Liver (tissue), 9 donors: ENCODE data around the gene APBB3. TPM values are rescaled to one million over a fixed set of nuclear protein-coding genes. Genes with fewer than 3 reads are reported as not detected.
A peak's percentile ranks its signal among the peaks of the same experiment; 100 is the strongest.

ENCODE experiments used
- DNase-seq: peaks from one replicate; pipeline ENCODE4 v3.0.0-alpha.2; 2017; ENCODE audit warnings: low spot score
- H3K27ac ChIP-seq, 2 donors: one replicate each; pipeline ENCODE4 v1.7.0; 2013; ENCODE audit warnings: inconsistent platforms in 2 of 2, low read length in 2 of 2, control low read depth in 1 of 2, low read depth in 1 of 2, mild to moderate bottlenecking in 1 of 2
- H3K27me3 ChIP-seq, 4 donors: one replicate each; pipeline versions ENCODE4 v1.6.1 to v1.7.0; 2013; ENCODE audit warnings: low read length in 3 of 4, inconsistent platforms in 1 of 4, mild to moderate bottlenecking in 1 of 4, moderate library complexity in 1 of 4; ENCODE audit not compliant: control insufficient read depth in 4 of 4, insufficient read depth in 4 of 4
- H3K36me3 ChIP-seq, 4 donors: one replicate each; pipeline versions ENCODE4 v1.6.1 to v1.7.0; 2013; ENCODE audit warnings: low read length in 3 of 4, mild to moderate bottlenecking in 3 of 4, low read depth in 1 of 4, moderate library complexity in 1 of 4; ENCODE audit not compliant: control insufficient read depth in 4 of 4, insufficient read depth in 3 of 4
- H3K4me1 ChIP-seq, 4 donors: one replicate each; pipeline versions ENCODE4 v1.6.1 to v1.7.0; 2013; ENCODE audit warnings: low read length in 3 of 4, mild to moderate bottlenecking in 3 of 4, moderate library complexity in 1 of 4; ENCODE audit not compliant: control insufficient read depth in 4 of 4, insufficient read depth in 4 of 4
- H3K4me3 ChIP-seq, 3 donors: one replicate each; pipeline versions ENCODE4 v1.6.1 to v1.7.0; 2013; ENCODE audit warnings: low read length in 3 of 3, control low read depth in 1 of 3, low read depth in 1 of 3, mild to moderate bottlenecking in 1 of 3
- H3K9ac ChIP-seq, 2 donors: one replicate each; pipeline ENCODE4 v1.7.0; 2013; ENCODE audit warnings: low read length in 2 of 2, mild to moderate bottlenecking in 2 of 2, moderate library complexity in 2 of 2, control low read depth in 1 of 2, low read depth in 1 of 2
- H3K9me3 ChIP-seq, 4 donors: one replicate each; pipeline versions ENCODE4 v1.6.1 to v1.7.0; 2013; ENCODE audit warnings: low read length in 3 of 4; ENCODE audit not compliant: control insufficient read depth in 4 of 4
- CTCF ChIP-seq: fragments of 150-350 bp; IDR thresholded peaks from 2 replicates; pipeline ENCODE4 v1.5.1; 2017; ENCODE audit warnings: improper control_type of control experiment, low read depth, low read length; ENCODE audit not compliant: missing input control
- EGR1 ChIP-seq, 2 donors: IDR thresholded peaks; 2 replicates each; pipeline ENCODE4 v1.6.1; 2016 to 2018; ENCODE audit warnings: antibody characterized with exemption in 2 of 2, low read depth in 2 of 2
- FOXA1 ChIP-seq: IDR thresholded peaks from 2 replicates; pipeline ENCODE4 v1.6.1; 2016; ENCODE audit warnings: antibody characterized with exemption
- FOXA2 ChIP-seq: IDR thresholded peaks from 2 replicates; pipeline ENCODE4 v1.6.1; 2016; ENCODE audit warnings: antibody characterized with exemption
- GABPA ChIP-seq, 2 donors: IDR thresholded peaks in 1 of 2; conservative IDR thresholded peaks in 1 of 2; 2 replicates each; pipeline ENCODE4 v1.6.1; 2016; ENCODE audit warnings: antibody characterized with exemption in 2 of 2, mild to moderate bottlenecking in 1 of 2, moderate library complexity in 1 of 2
- HNF4A ChIP-seq, 2 donors: conservative IDR thresholded peaks; 2 replicates each; pipeline ENCODE4 v1.6.1; 2016; ENCODE audit warnings: antibody characterized with exemption in 2 of 2, mild to moderate bottlenecking in 2 of 2
- HNF4G ChIP-seq: IDR thresholded peaks from 2 replicates; pipeline ENCODE4 v1.6.1; 2016; ENCODE audit warnings: antibody characterized with exemption
- JUND ChIP-seq, 2 donors: IDR thresholded peaks; 2 replicates each; pipeline ENCODE4 v1.6.1; 2016; ENCODE audit warnings: antibody characterized with exemption in 2 of 2
- MAX ChIP-seq: IDR thresholded peaks from 2 replicates; pipeline ENCODE4 v1.6.1; 2016; ENCODE audit warnings: antibody characterized with exemption
- NR2F2 ChIP-seq: IDR thresholded peaks from 2 replicates; pipeline ENCODE4 v1.6.1; 2016; ENCODE audit warnings: antibody characterized with exemption
- RAD21 ChIP-seq, 2 donors: IDR thresholded peaks; 2 replicates each; pipeline ENCODE4 v1.6.1; 2016; ENCODE audit warnings: antibody characterized with exemption in 2 of 2, mild to moderate bottlenecking in 2 of 2
- RXRA ChIP-seq, 2 donors: IDR thresholded peaks; 2 replicates each; pipeline ENCODE4 v1.6.1; 2017 to 2018; ENCODE audit warnings: antibody characterized with exemption in 2 of 2, mild to moderate bottlenecking in 1 of 2
- SP1 ChIP-seq: IDR thresholded peaks from 2 replicates; pipeline ENCODE4 v1.6.1; 2018; ENCODE audit warnings: antibody characterized with exemption, mild to moderate bottlenecking
- TAF1 ChIP-seq: conservative IDR thresholded peaks from 2 replicates; pipeline ENCODE4 v1.6.1; 2016; ENCODE audit warnings: antibody characterized with exemption, mild to moderate bottlenecking
- YY1 ChIP-seq: IDR thresholded peaks from 2 replicates; pipeline ENCODE4 v1.6.1; 2016; ENCODE audit warnings: antibody characterized with exemption, mild to moderate bottlenecking
- ZBTB33 ChIP-seq: IDR thresholded peaks from 2 replicates; pipeline ENCODE4 v1.6.1; 2016; ENCODE audit warnings: antibody characterized with exemption
- WGBS: extraction: QIAGEN DNeasy Blood & Tissue Kit; methylation state at CpG from one replicate; pipeline ENCODE4 v1.1.7; 2013; 5-methylcytosine and 5-hydroxymethylcytosine counted together
- polyA plus RNA-seq, 2 donors: library from polyadenylated mRNA; stranded (reverse) in 1 of 2; unstranded in 1 of 2; fragments of 200-250 nt in 1 of 2; fragments of >200 nt in 1 of 2; fragmentation: Nextera tagmentation in 1 of 2; extraction: Ambion mirVana in 1 of 2; gene quantifications; one replicate each; pipeline versions ENCODE4 v1.2.1 to v1.2.3, GENCODE V29; 2013 to 2015
- total RNA-seq, 2 donors: library from RNA; depleted of rRNA; stranded (reverse); fragments of >200 nt; gene quantifications; one replicate each; pipeline ENCODE4 v1.2.3, GENCODE V29; 2014
- TF ChIP-seq, protein P1 (sequence below): IDR thresholded peaks from 2 replicates; pipeline ENCODE4 v1.6.1; 2016; ENCODE audit warnings: antibody characterized with exemption
- TF ChIP-seq, protein P2 (sequence below): IDR thresholded peaks from 2 replicates; pipeline ENCODE4 v1.6.1; 2016; ENCODE audit warnings: antibody characterized with exemption, mild to moderate bottlenecking
- donor health status: healthy.
- donor health status: healthy.
- donor health status: healthy.
- donor health status: healthy.
- donor health status: healthy.

The APBB3 gene, protein sequence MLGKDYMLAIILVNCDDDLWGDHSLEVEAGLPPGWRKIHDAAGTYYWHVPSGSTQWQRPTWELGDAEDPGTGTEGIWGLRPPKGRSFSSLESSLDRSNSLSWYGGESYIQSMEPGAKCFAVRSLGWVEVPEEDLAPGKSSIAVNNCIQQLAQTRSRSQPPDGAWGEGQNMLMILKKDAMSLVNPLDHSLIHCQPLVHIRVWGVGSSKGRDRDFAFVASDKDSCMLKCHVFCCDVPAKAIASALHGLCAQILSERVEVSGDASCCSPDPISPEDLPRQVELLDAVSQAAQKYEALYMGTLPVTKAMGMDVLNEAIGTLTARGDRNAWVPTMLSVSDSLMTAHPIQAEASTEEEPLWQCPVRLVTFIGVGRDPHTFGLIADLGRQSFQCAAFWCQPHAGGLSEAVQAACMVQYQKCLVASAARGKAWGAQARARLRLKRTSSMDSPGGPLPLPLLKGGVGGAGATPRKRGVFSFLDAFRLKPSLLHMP
- total RNA-seq: 10 to 100 TPM in 1 of 2 donors, 1 to 10 TPM in 1; 4.6 to 29.1 TPM
- polyA plus RNA-seq: 10 to 100 TPM; 10.1 to 40.5 TPM

DNA sequence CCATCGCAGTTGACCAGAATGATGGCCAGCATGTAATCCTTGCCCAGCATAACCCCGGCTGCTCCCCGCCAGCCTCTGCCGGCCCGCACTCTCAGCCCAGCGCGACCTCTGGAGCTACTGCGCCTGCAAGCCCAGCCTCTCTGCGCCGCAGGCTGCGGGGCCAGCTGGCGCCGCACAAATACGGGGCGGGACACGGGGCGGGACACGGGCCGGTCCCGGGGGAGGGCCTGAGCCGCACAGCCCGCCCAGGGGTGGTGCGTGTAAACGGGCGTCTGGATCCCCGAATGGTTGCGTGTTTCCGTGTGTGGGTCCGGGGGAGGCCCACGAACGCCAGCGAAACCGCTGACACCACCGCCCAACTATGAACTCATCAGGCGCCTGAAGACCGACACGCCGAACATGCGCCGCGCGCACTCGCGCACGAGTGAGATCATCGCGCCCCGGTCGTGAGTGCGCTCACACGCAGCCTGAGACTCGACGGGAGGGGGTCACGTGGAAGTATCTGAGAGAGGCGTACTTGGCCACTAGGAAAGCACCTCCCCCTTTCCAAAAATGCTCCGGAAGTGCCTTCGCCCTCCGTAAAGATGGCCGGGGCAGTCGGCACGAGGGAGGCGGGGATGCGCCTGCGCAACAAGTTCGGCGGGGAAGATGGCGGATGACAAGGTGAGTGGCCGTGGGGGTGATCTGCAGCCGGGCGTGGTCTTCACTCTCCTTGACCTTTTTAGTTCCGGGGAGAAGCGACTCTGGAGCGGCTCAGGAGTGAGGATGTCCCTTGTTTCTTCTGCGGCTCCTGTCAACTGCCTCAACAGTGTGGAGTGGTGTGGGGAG, at the start of gene APBB3, which contains the start of gene SLC35A4:
Gene APBB3 (minus strand): TSS at position 403 of the 828 bp plus-strand sequence. CDS start 353 bp downstream, at position 50.
Gene SLC35A4 (plus strand): TSS at position 633 of the 828 bp plus-strand sequence. CDS start 2,342 bp downstream, outside the sequence.
- peaks cover 24 to 77% (median 70%) of the 10 kb centered on the region in 4 donors for H3K4me1 ChIP-seq
- peak within 1 kb of the TSS; percentile 73 to 97 for H3K9ac ChIP-seq
- H3K4me3 ChIP-seq: peak within 1 kb of the TSS; percentile 66 to 97 (median 93)
- TF ChIP-seq NR2F2 (peak; percentile 35), TAF1 (peak; percentile 53), JUND (IDR thresholded peaks at IDR 0.05) (peak; percentile 93 to 95), CTCF (no peak), HNF4G (no peak), HNF4A (conservative IDR thresholded peaks at IDR 0.05) (peak; percentile 37 to 53), EGR1 (IDR thresholded peaks at IDR 0.05; ENCODE audit: low read depth in 2 of 2) (peak in 1 of 2 donors; percentile 20), MAX (peak; percentile 99), YY1 (peak; percentile 99), RXRA (IDR thresholded peaks at IDR 0.05) (peak; percentile 91), ZBTB33 (peak; percentile 81), SP1 (peak; percentile 77), FOXA2 (peak; percentile 22), FOXA1 (no peak), RAD21 (IDR thresholded peaks at IDR 0.05) (peak; percentile 40 to 42), GABPA (IDR thresholded peaks at IDR 0.05 in 1 of 2, conservative IDR thresholded peaks at IDR 0.05 in 1 of 2) (peak; percentile 61 to 91)
- TF ChIP-seq, protein P1, sequence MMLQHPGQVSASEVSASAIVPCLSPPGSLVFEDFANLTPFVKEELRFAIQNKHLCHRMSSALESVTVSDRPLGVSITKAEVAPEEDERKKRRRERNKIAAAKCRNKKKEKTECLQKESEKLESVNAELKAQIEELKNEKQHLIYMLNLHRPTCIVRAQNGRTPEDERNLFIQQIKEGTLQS: peak; percentile 55
- TF ChIP-seq, protein P2, sequence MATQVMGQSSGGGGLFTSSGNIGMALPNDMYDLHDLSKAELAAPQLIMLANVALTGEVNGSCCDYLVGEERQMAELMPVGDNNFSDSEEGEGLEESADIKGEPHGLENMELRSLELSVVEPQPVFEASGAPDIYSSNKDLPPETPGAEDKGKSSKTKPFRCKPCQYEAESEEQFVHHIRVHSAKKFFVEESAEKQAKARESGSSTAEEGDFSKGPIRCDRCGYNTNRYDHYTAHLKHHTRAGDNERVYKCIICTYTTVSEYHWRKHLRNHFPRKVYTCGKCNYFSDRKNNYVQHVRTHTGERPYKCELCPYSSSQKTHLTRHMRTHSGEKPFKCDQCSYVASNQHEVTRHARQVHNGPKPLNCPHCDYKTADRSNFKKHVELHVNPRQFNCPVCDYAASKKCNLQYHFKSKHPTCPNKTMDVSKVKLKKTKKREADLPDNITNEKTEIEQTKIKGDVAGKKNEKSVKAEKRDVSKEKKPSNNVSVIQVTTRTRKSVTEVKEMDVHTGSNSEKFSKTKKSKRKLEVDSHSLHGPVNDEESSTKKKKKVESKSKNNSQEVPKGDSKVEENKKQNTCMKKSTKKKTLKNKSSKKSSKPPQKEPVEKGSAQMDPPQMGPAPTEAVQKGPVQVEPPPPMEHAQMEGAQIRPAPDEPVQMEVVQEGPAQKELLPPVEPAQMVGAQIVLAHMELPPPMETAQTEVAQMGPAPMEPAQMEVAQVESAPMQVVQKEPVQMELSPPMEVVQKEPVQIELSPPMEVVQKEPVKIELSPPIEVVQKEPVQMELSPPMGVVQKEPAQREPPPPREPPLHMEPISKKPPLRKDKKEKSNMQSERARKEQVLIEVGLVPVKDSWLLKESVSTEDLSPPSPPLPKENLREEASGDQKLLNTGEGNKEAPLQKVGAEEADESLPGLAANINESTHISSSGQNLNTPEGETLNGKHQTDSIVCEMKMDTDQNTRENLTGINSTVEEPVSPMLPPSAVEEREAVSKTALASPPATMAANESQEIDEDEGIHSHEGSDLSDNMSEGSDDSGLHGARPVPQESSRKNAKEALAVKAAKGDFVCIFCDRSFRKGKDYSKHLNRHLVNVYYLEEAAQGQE: peak; percentile 92
- H3K27ac ChIP-seq: peak within 1 kb of the TSS; percentile 92 to 96
- H3K36me3 ChIP-seq: peaks cover 6 to 20% (median 15%) of the 10 kb centered on the region in 4 donors
- under 1% methylated on average over 74 of the region's 74 CpGs for WGBS
- no peaks in the 10 kb centered on the region for H3K9me3 ChIP-seq
- peak; percentile 90 for DNase-seq
- no peaks in the 10 kb centered on the region for H3K27me3 ChIP-seq
